HepG2 (cell line): ENCODE data around the gene AP4M1. TPM values are rescaled to one million over a fixed set of nuclear protein-coding genes. Genes with fewer than 3 reads are reported as not detected.

ENCODE experiments used
- ATAC-seq: fragments of 200-7000 bp; cut with Tn5 transposase; 3 replicates; pipeline ENCODE4 v1.9.1; 2020; ENCODE audit warnings: mild to moderate bottlenecking, moderate library complexity
- BruUV-seq: library from RNA; stranded (reverse); fragments of 400-500 nt; replicated peaks from 2 replicates; lab custom pipeline; 2021; lab: Mats Ljungman, UMichigan
- CTCF ChIA-PET: fragments of 300-600 bp; formaldehyde crosslinking; extraction: SDS; loops from one replicate; lab custom pipeline; 2021; ENCODE audit warnings: low total read pairs, inconsistent platforms, low intra/inter-chr PET ratio; lab: Yijun Ruan, JAX
- POLR2A ChIA-PET: fragments of 350-600 bp; sonication (Branson Sonifier 250); formaldehyde crosslinking; loops from one replicate; lab custom pipeline; 2020; ENCODE audit warnings: antibody characterized with exemption, inconsistent platforms; lab: Yijun Ruan, JAX
- DNase-seq: peaks from one replicate; pipeline ENCODE4 v3.0.0-alpha.2; 2015; ENCODE audit warnings: low spot score
- FAIRE-seq: peaks from 3 replicates; lab custom pipeline; 2011; peaks lifted over from hg19 to GRCh38; lab: Jason Lieb, UNC
- H2AFZ ChIP-seq: one replicate; pipeline ENCODE4 v1.6.1; 2011; ENCODE audit warnings: low read length, inconsistent platforms
- H3K27ac ChIP-seq: fragments of 300-600 bp; 3 replicates; pipeline ENCODE4 v1.8.0; 2011; ENCODE audit warnings: mixed run types, mild to moderate bottlenecking, mixed read lengths, low read length, inconsistent platforms; ENCODE audit not compliant: insufficient read depth; ENCODE audit errors: extremely low read length
- H3K27me3 ChIP-seq, 2 experiments: fragments of 200-600 bp in 1 of 2; 2 replicates in 1 of 2; 3 replicates in 1 of 2; pipeline versions ENCODE4 v1.6.0 to v1.8.0; 2011; ENCODE audit warnings: low read length in 2 of 2, mild to moderate bottlenecking in 2 of 2, moderate library complexity in 2 of 2, inconsistent platforms in 1 of 2; ENCODE audit not compliant: insufficient read depth in 2 of 2, control insufficient read depth in 1 of 2
- H3K36me3 ChIP-seq, 2 experiments: fragments of 200-600 bp in 1 of 2; replicated peaks in 1 of 2; 2 replicates in 1 of 2; 3 replicates in 1 of 2; pipeline versions ENCODE4 v1.5.1 to v1.8.0; 2011; ENCODE audit warnings: low read length in 2 of 2, inconsistent platforms in 1 of 2; ENCODE audit not compliant: insufficient read depth in 2 of 2, control insufficient read depth in 1 of 2
- H3K4me1 ChIP-seq: 2 replicates; pipeline ENCODE4 v1.5.1; 2012; ENCODE audit warnings: low read length, inconsistent platforms; ENCODE audit not compliant: insufficient read depth
- H3K4me2 ChIP-seq: 2 replicates; pipeline ENCODE4 v1.6.0; 2011; ENCODE audit warnings: low read depth, low read length, inconsistent platforms
- H3K4me3 ChIP-seq, 3 experiments: fragments of 200-600 bp in 1 of 3; sonication (generic), shearing (Covaris generic) in 1 of 3; replicated peaks in 1 of 3; 2 replicates each; pipeline ENCODE4 v1.5.1; 2011 to 2016; ENCODE audit warnings: low read length in 3 of 3, inconsistent platforms in 2 of 3, low read depth in 2 of 3, mild to moderate bottlenecking in 2 of 3, control low read depth in 1 of 3, mixed read lengths in 1 of 3; ENCODE audit not compliant: insufficient read depth in 1 of 3
- H3K79me2 ChIP-seq: one replicate; pipeline ENCODE4 v1.6.1; 2011; ENCODE audit warnings: low read length, inconsistent platforms; ENCODE audit not compliant: insufficient read depth
- H3K9ac ChIP-seq: 2 replicates; pipeline ENCODE4 v1.6.0; 2011; ENCODE audit warnings: mild to moderate bottlenecking, low read depth, low read length, inconsistent platforms; ENCODE audit not compliant: insufficient read depth
- H3K9me3 ChIP-seq: 2 replicates; pipeline ENCODE4 v1.5.1; 2012; ENCODE audit warnings: mild to moderate bottlenecking, low read length
- H4K20me1 ChIP-seq: 2 replicates; pipeline ENCODE4 v1.6.0; 2011; ENCODE audit warnings: inconsistent platforms, mild to moderate bottlenecking, low read length, moderate library complexity; ENCODE audit not compliant: insufficient read depth
- BCL6 ChIP-seq: IDR thresholded peaks from 2 replicates; pipeline ENCODE4 v1.6.1; 2016; ENCODE audit warnings: missing genetic modification reagents, missing compliant biosample characterization
- CEBPB ChIP-seq: IDR thresholded peaks from 2 replicates; pipeline ENCODE4 v1.6.1; 2011; ENCODE audit warnings: low read depth, low read length, improper control_type of control experiment, borderline replicate concordance
- CEBPG ChIP-seq: IDR thresholded peaks from 2 replicates; pipeline ENCODE4 v1.6.1; 2016
- ISX ChIP-seq: sonication (generic); formaldehyde crosslinking; conservative IDR thresholded peaks from 2 replicates; pipeline ENCODE4 v1.5.0; 2020; ENCODE audit warnings: missing genetic modification reagents
- KAT7 ChIP-seq: IDR thresholded peaks from 2 replicates; pipeline ENCODE4 v1.6.1; 2018; ENCODE audit warnings: borderline replicate concordance, missing compliant biosample characterization
- MAFG ChIP-seq: sonication (generic); formaldehyde crosslinking; IDR thresholded peaks from 2 replicates; pipeline ENCODE4 v1.5.1; 2020; ENCODE audit warnings: mild to moderate bottlenecking, missing genetic modification reagents
- MED1 ChIP-seq: sonication (generic); formaldehyde crosslinking; IDR thresholded peaks from 2 replicates; pipeline ENCODE4 v1.4.0; 2020; ENCODE audit warnings: missing genetic modification reagents
- PHF8 ChIP-seq: sonication (generic); formaldehyde crosslinking; IDR thresholded peaks from 2 replicates; pipeline ENCODE4 v1.5.0; 2020; ENCODE audit warnings: missing genetic modification reagents
- RAD51 ChIP-seq: fragments of 450-650 bp; IDR thresholded peaks from 2 replicates; pipeline ENCODE4 v1.6.1; 2016; ENCODE audit warnings: borderline replicate concordance
- SNRNP70 ChIP-seq: fragments of 200-400 bp; formaldehyde crosslinking; IDR thresholded peaks from 2 replicates; pipeline ENCODE4 v1.6.1; 2017; ENCODE audit warnings: mild to moderate bottlenecking, low read depth, low read length, moderate library complexity
- SRY ChIP-seq: sonication (generic); formaldehyde crosslinking; IDR thresholded peaks from 2 replicates; pipeline ENCODE4 v1.8.0; 2022; ENCODE audit warnings: mild to moderate bottlenecking, missing genetic modification reagents
- TAF1 ChIP-seq: sonication (generic); formaldehyde crosslinking; IDR thresholded peaks from 2 replicates; pipeline ENCODE4 v1.4.0; 2020; ENCODE audit warnings: missing genetic modification reagents
- TGIF2 ChIP-seq: IDR thresholded peaks from 2 replicates; pipeline ENCODE4 v1.6.1; 2016; ENCODE audit warnings: control low read depth, missing compliant biosample characterization
- ZNF207 ChIP-seq: fragments of 450-650 bp; IDR thresholded peaks from 2 replicates; pipeline ENCODE4 v1.6.1; 2016; ENCODE audit warnings: antibody characterized with exemption, borderline replicate concordance
- ZNF749 ChIP-seq: sonication (generic); formaldehyde crosslinking; IDR thresholded peaks from 2 replicates; pipeline ENCODE4 v1.8.0; 2022; ENCODE audit warnings: mild to moderate bottlenecking, missing genetic modification reagents, moderate library complexity, borderline replicate concordance
- ZSCAN20 ChIP-seq: sonication (generic); formaldehyde crosslinking; IDR thresholded peaks from 2 replicates; pipeline ENCODE4 v1.4.0; 2020; ENCODE audit warnings: missing genetic modification reagents, mild to moderate bottlenecking, borderline replicate concordance
- WGBS: methylation state at CpG from one replicate; pipeline ENCODE4 v1.1.6; 2017; ENCODE audit warnings: low lambda C conversion rate; 5-methylcytosine and 5-hydroxymethylcytosine counted together
- in situ Hi-C: cut with HindIII; loops from 2 replicates; pipeline ENCODE4 v1.10.0; 2017; ENCODE audit warnings: low pct_unique_long_range_greater_than_20kb; ENCODE audit not compliant: extremely low pct_ligation_motif_present
- intact Hi-C: fragments of 100-400 bp; cut with micrococcal nuclease; formaldehyde crosslinking; loops from one replicate; pipeline ENCODE4 v1.10.0; 2022; ENCODE audit not compliant: unreplicated experiment
- polyA plus RNA-seq, 8 experiments: library from polyadenylated mRNA; depleted of rRNA in 3 of 8; stranded (reverse) in 7 of 8; unstranded in 1 of 8; fragments of >200 nt; fragmentation: Illumina TruSeq in 4 of 8; extraction: Trizol in 4 of 8; gene quantifications; 2 replicates each; pipeline versions ENCODE4 v1.2.1 to v1.2.3, GENCODE V29; 2011 to 2016; ENCODE audit warnings: low read depth in 4 of 8, missing spikeins in 1 of 8, mixed read lengths in 1 of 8; ENCODE audit not compliant: insufficient read depth in 1 of 8
- total RNA-seq, 5 experiments: library from RNA; depleted of rRNA; stranded (reverse); fragments of >200 nt; fragmentation: Illumina TruSeq; extraction: Trizol; gene quantifications; 2 replicates each; pipeline ENCODE4 v1.2.3, GENCODE V29; 2016; ENCODE audit warnings: low read depth in 1 of 5
- TF ChIP-seq, protein P1 (sequence below), 2 experiments: sonication (generic) in 1 of 2; formaldehyde crosslinking in 1 of 2; IDR thresholded peaks; 2 replicates each; pipeline versions ENCODE4 v1.4.0 to v1.6.1; 2016 to 2020; ENCODE audit warnings: borderline replicate concordance in 1 of 2, low read depth in 1 of 2, mild to moderate bottlenecking in 1 of 2, missing genetic modification reagents in 1 of 2
- TF ChIP-seq, protein P2 (sequence below): IDR thresholded peaks from 2 replicates; pipeline ENCODE4 v1.6.1; 2016
- TF ChIP-seq, protein P3 (sequence below): sonication (generic); formaldehyde crosslinking; IDR thresholded peaks from 2 replicates; pipeline ENCODE4 v1.4.0; 2020; ENCODE audit warnings: mild to moderate bottlenecking, missing genetic modification reagents
- TF ChIP-seq, protein P4 (sequence below): IDR thresholded peaks from 2 replicates; pipeline ENCODE4 v1.6.1; 2018; ENCODE audit warnings: missing genetic modification reagents, mild to moderate bottlenecking, missing compliant biosample characterization

Gene AP4M1
- total and polyA plus RNA-seq, 2 of the 13 experiments (the other 11 are each of a cell fraction or from before 2014, with no cell fraction given), result 6.3 to 9.7 TPM

DNA sequence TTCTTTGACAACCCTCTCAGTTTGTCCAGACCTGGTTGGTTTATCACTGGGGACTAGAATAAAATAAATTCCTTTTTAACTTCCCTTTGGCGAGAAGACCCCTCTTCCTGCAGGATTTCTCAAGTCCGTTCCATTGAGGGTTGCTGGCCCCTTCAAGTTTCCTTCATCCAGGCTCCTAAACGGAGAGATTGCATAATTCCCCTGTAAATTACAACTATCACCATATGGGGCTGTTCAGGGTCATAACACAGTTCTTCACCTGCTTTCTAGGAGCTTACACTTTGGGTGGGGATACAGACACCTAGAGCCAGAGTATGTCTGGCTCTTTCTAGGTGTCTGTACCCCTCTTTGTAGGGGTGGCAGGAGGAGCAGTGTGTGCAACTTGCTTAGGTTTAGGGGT, 15.9 kb upstream of the AP4M1 start:
- FAIRE-seq (no peak), DNase-seq (no peak), ATAC-seq (no peak)
- BruUV-seq, result no TSS peak
- H3K27me3 ChIP-seq, result no peaks in the 10 kb centered on the region; a peak in 1 of 5 replicates
- H3K27ac ChIP-seq, result no peak overlapping the region
- peaks cover 31% of the 10 kb centered on the region for H3K4me1 ChIP-seq
- H3K9me3 ChIP-seq, result no peaks in the 10 kb centered on the region
- peaks cover 20% of the 10 kb centered on the region for H3K79me2 ChIP-seq
- no peak overlapping the region for H3K4me2 ChIP-seq
- no peaks in the 10 kb centered on the region for H4K20me1 ChIP-seq
- 19% methylated on average over 3 of the region's 3 CpGs for WGBS
- intact Hi-C loops (no loop called here), in situ Hi-C loops (no loop called here)
- peaks cover 0 to 3% of the 10 kb centered on the region in 2 experiments; a peak in 3 of 5 replicates for H3K36me3 ChIP-seq
- no peak overlapping the region for H2AFZ ChIP-seq
- no peak overlapping the region for H3K4me3 ChIP-seq
- H3K9ac ChIP-seq, result no peak overlapping the region
- POLR2A ChIA-PET, result interaction anchor here (2.4 kb wide), 1 partner anchor 16 kb away, joined by 12 read pairs; the partner anchor contains the start of genes AP4M1 and MCM7
- CTCF ChIA-PET, result no interaction called here
- TF ChIP-seq BCL6 (peak; percentile 73), TGIF2 (no peak), SRY (no peak), PHF8 (no peak), CEBPG (peak; percentile 37), MED1 (CRISPR knock-in tag) (no peak), ZSCAN20 (CRISPR knock-in tag) (no peak), RAD51 (no peak), ZNF207 (no peak), CEBPB (0 out of 2 replicates have a peak, but pooled peaks have one; percentile 41), SNRNP70 (no peak), KAT7 (no peak), TAF1 (CRISPR knock-in tag) (no peak), ISX (CRISPR knock-in tag) (no peak), ZNF749 (CRISPR knock-in tag) (no peak), MAFG (no peak)
- TF ChIP-seq, protein P1, sequence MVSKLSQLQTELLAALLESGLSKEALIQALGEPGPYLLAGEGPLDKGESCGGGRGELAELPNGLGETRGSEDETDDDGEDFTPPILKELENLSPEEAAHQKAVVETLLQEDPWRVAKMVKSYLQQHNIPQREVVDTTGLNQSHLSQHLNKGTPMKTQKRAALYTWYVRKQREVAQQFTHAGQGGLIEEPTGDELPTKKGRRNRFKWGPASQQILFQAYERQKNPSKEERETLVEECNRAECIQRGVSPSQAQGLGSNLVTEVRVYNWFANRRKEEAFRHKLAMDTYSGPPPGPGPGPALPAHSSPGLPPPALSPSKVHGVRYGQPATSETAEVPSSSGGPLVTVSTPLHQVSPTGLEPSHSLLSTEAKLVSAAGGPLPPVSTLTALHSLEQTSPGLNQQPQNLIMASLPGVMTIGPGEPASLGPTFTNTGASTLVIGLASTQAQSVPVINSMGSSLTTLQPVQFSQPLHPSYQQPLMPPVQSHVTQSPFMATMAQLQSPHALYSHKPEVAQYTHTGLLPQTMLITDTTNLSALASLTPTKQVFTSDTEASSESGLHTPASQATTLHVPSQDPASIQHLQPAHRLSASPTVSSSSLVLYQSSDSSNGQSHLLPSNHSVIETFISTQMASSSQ (IDR thresholded peaks at IDR 0.05; ENCODE audit: low read depth), result no peak
- TF ChIP-seq, protein P1 (CRISPR knock-in tag; IDR thresholded peaks at IDR 0.05; ENCODE audit: borderline replicate concordance), result no peak
- TF ChIP-seq, protein P2, sequence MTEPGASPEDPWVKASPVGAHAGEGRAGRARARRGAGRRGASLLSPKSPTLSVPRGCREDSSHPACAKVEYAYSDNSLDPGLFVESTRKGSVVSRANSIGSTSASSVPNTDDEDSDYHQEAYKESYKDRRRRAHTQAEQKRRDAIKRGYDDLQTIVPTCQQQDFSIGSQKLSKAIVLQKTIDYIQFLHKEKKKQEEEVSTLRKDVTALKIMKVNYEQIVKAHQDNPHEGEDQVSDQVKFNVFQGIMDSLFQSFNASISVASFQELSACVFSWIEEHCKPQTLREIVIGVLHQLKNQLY, result no peak
- TF ChIP-seq, protein P3, sequence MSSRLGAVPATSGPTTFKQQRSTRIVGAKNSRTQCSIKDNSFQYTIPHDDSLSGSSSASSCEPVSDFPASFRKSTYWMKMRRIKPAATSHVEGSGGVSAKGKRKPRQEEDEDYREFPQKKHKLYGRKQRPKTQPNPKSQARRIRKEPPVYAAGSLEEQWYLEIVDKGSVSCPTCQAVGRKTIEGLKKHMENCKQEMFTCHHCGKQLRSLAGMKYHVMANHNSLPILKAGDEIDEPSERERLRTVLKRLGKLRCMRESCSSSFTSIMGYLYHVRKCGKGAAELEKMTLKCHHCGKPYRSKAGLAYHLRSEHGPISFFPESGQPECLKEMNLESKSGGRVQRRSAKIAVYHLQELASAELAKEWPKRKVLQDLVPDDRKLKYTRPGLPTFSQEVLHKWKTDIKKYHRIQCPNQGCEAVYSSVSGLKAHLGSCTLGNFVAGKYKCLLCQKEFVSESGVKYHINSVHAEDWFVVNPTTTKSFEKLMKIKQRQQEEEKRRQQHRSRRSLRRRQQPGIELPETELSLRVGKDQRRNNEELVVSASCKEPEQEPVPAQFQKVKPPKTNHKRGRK (CRISPR knock-in tag), result no peak
- TF ChIP-seq, protein P4, sequence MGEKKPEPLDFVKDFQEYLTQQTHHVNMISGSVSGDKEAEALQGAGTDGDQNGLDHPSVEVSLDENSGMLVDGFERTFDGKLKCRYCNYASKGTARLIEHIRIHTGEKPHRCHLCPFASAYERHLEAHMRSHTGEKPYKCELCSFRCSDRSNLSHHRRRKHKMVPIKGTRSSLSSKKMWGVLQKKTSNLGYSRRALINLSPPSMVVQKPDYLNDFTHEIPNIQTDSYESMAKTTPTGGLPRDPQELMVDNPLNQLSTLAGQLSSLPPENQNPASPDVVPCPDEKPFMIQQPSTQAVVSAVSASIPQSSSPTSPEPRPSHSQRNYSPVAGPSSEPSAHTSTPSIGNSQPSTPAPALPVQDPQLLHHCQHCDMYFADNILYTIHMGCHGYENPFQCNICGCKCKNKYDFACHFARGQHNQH, result no peak
